Stimulated activated CD4-positive, alpha-beta T cell treated with anti-CD3 and anti-CD28 coated beads, TNF-alpha, amount 100 ng/mL, for 1 hour (primary cell): Measurements from ENCODE around the gene ABLIM1.

Source experiments
- DNase-seq, 3 donors: peaks; one replicate each; pipeline ENCODE4 v3.0.0-alpha.2; 2020; ENCODE audit warnings: low read depth in 3 of 3, low spot score in 1 of 3

Gene ABLIM1

DNA sequence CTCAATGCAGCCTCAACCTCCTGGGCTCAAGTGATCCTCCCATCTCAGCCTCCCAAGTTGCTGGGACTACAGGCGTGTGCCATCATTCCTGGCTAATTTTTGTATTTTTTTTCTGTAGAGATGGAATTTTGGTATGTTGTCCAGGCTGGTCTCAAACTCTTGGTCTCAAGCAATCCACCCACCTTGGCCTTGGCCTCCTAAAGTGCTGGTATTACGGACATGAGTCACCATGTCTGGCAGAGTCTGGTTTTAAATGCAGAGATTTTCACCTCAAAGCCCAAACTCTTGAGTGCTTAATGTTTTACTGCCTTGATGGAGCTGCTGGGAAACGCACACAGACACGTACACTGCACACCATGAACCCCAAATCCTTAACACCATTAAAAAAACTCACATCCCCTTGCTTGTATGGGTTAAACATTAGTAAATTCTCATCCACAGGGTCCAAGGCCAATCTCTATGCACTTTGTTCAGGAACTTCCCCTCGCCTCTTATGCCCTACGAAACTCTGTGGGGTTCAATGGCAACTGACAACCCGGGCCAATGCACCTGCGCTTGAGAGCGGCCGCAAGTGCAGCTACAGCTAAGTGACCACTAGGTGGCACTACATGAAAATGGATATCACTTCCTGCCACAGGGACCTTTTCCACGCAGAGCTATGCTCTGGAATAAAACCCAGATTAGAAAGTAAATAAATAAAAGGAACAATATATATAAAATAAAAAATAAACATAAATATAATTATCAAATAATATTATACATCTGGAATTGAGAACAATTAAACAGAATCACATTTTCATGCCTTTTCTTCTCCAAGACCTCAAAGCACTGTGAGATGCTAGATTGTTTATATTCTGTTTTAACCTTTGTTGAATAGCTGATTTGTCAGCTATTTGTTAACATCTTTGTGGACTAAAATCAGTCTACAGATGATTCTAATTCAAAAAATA is 186.8 kb downstream of the ABLIM1 start:
- peak; percentile 11 to 52 (median 43) for DNase-seq

DNA sequence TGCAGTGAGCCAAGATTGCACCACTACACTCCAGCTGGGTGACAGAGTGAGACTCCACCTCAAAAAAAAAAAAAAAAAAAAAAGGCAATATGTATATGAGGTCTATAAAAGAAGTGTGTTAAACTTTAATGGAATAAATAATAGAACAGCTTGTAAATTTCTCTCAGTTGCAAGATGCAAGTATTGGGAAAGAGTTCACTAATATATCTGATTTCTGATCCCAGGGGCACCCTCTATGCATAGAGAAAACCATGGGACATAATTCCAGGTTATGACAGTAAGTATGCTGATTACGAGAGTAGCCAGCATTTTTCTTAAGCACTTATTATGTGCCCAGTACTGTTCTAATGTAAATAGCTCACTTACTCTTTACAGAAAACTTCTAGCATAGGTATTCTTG is 187.7 kb downstream of the ABLIM1 start:
- DNase-seq: no peak

DNA sequence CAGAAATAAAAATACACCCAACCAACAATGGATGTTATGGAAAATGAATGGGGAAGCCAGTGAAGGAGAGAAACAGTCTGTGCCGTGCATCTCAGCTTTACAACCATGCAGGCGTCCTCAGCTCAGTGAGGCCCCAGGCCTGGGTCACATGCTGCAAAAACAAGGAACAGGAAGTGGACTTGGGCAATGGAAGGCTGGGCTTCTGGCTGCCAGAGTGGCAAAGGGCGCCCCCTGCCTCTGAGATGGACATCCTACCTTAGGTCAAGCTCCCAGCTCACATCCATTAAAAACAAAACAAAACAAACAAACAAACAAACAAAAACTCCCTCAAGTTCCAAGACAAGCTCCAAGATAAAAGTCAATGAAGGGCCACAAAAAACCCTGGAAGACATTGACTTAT is 199.1 kb downstream of the ABLIM1 start:
- no peak for DNase-seq

DNA sequence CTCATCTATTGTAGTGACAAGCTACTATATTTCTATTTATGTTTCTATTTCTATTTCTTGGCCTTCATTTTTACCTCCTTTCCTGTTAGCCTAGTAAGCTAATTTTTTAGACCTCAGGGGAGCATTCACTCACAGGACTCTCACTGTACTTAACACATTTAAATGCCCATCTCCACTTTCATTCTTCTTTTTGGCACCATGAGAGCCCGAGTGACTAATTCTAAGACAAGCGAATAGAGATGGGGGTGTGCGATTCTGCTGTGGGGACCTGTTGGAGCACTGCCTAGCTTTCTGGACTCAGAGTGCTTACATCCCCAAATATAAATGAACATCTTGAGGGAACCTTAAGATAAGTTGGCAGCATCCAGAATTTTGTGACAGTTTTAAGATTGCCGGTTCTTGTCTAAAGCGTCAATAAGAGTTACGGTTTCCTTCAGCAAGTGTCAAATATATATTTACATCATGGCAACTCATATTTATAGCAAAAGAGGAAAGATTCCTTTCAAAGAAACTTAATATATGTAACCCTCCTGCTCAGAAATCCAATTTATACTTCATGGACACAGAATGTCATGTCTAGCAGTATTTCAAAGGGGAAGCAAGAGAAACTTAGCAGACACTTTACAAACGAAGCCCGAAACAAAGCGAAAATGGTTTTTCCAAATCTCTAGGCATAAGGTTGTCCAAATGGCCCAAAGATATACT is 199.7 kb downstream of the ABLIM1 start:
- no peak for DNase-seq

DNA sequence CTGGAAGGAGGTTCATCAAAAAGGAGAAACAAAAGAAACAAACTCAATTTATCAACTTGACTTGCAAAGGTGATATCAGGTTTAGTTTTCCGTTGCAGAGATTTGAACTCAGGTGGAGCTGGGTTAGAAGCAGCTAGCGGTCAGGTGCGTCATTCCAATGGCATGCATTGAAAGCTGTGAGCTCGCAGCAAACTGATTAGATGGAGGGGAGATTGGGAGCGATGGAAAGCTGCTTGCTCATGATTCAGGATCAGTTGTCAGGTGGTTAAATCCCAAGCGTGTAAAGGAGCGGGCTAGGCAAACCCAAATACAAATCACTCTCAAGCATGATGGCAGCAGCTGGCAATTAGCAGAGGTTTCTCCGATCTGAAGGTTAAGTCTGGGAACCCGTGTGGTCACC is 204.5 kb downstream of the ABLIM1 start:
- no peak for DNase-seq

DNA sequence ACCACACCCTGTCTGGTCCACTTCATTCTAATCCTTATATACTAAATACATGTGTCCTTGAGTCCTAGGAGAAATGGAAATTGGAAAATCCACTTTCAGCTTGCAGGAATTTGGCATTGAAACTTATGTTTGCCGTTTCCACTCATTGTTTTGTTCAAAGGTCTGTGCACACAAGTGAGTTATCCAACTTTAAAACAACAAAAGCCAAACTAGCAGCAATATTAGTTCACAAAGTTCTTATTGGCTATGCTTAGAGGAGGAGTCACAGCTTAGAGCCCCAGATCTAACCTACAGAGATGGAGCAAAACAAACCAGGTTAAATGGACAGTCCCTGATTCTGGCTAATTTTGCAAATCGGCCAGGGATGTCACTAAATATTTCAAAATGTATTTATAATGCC is 209.2 kb downstream of the ABLIM1 start:
- no peak for DNase-seq

DNA sequence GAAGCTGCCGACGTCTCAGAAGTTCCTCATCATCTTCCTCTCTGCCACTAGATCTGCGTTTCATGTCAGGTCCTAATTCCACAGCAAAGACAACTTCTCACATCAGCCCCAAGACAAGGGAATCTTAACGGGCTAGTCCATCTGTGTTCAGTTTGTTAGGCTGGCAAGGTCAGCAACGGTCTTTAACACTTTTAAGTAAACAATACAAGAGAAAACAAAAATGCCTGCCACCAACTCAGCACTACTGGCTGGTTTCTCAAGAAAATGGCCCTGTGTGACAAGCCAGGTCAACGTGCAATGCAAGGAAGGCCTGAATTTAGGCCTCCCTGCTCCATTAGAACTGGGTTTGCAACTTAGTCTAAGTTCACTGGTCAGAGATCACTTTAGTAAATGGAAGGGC is 212.7 kb downstream of the ABLIM1 start:
- no peak for DNase-seq

DNA sequence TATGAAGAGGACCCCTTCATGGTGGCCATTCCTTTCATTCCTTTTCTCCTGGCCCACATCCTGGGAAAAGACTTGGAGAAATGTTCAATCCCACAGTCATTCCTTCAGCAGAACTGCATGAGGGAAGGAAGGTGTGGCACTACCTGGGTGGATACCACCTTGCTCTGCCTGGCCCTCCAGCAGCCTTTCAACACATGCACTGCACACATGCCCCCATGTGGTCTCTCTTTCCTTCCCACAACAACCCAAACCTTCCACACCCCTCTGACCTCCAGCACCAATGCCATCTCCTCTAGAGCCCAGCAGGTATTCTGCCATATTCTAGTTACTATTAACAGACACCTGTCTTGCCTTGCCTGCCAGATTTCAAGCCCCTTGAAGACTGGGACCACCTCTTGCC is 213.3 kb downstream of the ABLIM1 start:
- no peak for DNase-seq

DNA sequence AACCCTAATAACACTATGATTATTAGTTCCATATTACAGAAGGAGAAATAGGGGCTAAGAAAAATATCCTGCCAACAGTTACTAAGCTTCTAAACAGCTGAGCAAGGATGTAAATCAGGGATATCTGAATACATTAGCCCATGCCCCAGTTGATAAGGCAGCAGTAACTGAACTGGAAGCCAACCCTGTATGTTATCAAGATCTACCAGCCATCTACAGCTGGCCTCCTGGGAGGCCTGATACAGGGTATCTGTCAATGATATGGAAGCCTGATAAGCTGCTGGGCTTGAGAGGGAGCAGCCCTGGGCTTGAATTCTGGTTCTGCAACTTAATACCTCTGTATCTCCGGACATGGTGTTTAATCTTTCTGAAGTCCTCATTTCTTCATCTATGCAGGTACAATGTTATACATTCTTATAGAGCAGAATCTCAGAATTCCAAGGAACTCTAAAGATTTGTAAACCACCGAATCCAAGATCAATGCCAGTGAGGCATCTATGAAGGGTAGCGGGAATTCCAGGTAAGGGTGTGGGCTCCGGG is 215.9 kb downstream of the ABLIM1 start:
- no peak for DNase-seq

DNA sequence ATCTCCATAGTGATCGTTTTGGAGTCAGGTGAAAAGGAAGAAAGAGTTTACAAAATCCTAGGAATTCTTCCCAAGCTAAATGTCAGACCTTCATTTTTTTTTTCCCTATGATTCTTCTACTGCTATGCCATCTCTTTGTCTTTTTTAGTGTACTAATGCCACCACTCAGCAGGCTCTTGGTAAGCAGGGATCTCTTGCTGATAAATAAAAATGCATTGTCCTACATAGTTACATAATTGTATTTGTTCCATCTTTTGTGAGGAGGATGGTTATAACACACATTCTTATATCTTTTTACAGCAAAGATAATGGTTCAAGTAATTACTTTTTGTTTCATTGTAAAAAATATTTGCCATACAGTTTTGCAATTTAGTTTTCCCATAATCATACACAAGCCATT is 217.0 kb downstream of the ABLIM1 start:
- no peak for DNase-seq

DNA sequence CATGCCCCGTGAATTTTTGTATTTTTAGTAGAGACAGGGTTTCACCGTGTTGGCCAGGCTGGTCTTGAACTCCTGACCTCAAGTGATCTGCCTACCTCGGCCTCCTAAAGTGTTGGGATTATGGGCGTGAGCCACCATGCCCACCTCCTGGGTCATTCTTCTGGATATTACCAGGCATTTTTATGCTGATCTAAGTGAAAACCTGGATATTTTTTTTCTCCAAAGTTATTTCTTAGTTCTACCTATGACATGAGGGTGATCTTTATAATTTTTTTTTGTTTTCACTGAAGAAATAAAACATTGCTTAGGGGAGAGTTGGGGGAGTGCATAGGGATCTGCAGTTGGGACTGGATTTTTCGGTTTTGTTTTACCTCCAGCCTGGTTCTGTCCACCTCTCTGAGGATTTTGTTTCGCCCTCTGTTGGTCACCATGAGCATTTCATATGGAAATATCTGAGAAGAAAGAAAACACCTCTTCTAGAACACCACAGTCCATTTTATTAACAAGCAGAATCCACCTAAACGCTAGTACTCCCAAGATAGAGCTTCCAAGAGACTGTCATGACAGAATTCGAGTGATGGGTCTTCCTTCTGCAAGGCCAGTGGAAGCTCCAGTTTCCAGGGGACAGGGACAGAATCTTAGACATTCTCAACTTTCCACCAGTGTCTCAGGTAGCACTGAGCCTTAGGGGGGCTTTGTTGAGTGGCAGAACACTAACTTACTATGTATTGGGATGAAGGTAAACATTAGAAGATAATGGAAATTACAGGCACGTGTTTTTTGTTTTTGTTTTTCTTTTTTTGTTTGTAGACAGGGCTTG is 220.4 kb downstream of the ABLIM1 start:
- no peak for DNase-seq

DNA sequence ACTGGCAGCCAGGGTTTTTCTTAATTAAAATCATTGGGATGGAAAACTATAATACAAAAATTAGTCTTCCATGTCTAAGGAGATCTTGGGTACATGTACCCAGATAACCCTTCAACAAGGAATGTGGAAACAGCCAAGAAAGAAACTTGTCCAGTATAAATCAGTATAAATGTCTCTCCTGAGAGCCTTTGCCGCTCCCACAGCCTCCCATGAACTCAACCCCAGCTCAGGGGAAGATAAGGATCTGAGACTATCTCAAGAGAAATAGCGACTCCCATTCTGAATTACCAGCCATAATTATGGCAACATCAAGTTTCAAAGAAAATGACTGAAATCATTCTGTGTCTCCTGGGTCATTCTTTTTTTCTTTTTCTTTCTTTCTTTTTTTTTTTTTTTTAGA is 221.1 kb downstream of the ABLIM1 start:
- no peak for DNase-seq

DNA sequence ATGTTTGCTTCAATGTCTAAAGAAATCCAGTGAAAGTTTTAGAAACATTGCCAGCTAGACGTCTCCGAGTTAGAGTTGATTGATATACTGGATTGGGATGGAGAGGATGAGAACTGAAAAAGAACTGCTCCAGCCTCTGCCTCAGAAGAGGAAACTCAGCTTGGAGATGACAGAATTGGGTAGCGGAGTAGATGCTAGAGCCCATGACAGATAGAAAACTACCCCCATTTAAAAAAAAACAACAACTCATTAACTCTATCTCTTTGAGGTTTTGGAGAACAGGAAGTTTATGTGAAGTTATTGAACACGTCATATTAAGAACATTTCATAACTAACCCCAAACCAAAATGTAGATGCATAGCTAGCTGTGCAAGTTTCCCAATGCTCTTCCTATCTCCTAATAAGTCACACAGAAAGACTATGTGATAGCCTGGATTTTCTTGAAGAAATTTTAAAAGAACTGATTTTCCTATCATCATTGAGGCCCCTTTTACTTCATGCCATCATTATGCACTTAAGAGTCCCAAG is 225.4 kb downstream of the ABLIM1 start:
- no peak for DNase-seq

DNA sequence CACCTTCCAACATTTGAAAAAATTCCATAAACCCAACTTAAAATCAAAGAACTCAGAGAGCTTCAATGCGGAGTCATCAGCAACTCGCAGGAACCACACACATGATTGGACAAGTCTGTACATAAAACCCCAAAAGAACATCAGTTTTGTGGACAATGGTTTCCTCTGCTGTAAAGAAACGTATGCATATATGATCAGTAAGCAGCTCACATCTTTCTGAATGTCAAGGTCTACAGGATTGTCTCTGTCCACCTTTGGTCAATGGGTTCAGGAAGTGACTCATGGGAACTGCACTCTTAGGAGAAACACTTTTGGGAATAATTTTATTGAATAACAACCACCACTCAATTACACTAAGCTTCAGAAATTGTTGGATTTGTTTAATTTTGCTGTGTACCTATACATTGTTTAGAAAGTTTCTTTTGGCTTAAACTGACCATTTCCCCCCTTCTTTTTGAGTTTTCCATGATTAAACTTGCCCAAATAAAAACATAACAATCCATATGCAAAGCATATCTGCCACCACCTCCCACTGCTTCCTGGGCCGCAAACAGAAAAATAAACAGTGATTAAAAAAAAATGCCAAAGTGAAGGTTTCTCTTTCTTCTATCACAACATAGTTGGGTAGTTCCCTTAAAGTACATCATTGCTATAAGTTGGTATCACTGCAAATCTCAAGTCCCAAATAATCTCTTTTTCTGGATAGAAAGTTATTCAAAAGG is 226.5 kb downstream of the ABLIM1 start:
- DNase-seq: no peak

DNA sequence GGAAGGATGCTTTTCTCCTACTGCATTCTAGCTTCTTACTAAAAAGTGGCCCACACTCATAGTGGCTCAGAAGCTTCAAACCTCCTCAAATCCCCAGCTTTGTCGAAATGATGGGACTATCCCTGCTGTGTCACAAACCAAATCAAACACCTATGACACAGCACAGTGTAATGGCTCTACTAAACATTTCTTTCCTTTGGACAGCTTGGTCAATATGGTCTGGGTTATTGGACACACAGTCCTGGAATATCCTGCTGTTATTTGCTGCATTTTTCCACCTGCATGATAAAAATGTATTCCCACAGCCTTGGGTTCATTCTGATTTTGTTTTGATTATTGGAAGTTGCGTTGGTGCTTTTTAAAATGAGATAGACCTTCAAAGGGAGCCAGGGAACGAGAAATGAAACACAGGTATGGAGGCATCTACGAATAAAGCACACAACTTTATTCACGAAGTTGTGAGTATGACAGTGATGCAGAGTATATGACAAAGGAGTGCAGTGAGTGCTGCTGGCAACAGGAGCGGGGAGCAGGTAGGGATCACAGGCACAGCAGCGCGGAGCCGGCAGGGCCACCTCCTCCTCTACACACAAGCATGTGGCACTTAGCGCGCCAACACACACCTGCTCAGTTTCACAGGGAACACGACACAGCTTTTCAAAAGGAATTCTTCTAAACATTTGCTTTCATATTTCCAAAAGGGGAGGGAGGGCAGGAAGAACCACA is 227.2 kb downstream of the ABLIM1 start:
- DNase-seq: no peak

DNA sequence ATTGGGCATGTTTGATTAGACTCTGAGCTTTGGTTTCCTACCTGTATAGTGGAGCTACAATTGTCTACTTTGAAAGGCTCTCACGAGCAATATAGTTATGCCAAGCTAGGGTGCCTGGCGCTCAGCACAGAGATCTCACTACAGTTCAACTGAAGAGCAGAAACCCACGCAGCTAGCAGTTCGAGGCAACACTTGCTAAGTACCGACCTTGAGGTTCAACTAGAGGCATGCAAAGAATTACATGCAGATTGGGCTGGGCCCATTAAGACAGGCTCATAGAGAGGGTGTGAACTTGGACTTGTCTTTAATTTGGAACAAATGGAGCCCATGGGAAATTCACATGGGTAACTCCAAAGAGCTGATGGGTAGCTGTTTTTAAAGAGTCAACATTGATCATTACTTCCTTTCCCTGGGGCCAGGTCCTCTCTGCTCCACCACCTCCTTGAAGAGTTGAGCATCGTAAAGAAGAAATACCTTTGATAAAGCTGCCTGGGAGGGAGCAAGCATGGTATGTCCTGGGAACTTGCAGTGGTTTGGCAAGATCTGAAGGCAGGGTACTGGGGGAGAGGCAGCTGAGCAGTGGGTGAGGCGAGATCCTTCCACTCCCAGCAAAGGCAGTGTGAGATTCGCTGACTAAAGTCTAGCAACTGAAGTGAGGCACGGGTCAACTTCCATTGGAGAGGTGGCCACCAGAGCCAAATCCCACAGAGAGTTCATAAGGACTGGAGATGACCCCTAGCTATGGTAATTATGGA is 228.3 kb downstream of the ABLIM1 start:
- no peak for DNase-seq

DNA sequence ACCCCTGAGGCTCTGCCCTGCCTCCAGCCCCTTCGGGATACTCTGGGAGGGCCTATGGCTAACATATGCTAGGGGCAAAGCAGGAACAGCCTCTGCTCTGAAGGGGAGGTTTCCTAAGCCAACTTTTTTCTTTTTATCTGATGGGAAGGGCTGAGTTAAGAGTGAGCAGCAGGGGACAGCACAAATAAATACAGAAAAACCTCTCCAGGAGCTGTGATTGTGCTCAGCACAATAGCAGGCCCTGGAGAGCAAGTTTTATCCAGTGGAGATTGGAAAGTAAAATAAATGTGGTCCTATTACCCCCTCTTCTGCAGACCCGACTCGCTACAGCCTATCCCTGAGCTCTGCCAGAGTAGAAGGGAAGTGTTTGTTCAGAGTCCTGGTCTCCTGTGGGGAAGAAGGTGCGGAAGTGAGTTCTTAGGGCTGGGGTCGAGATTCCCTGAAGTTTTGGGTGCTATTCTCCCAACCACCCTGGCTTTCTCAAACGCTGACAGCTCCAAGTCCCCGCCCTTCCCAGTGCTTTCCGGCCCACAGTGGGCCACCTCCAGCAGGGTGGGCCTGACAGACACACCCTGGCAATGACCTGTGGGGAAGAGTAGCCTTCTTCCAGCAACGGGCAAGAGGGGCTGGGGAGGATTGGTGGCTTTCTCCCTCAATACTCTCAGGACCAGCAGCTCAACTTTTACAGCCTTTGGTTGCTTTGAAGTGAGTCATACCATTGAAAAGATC is 230.8 kb downstream of the ABLIM1 start:
- DNase-seq: no peak

DNA sequence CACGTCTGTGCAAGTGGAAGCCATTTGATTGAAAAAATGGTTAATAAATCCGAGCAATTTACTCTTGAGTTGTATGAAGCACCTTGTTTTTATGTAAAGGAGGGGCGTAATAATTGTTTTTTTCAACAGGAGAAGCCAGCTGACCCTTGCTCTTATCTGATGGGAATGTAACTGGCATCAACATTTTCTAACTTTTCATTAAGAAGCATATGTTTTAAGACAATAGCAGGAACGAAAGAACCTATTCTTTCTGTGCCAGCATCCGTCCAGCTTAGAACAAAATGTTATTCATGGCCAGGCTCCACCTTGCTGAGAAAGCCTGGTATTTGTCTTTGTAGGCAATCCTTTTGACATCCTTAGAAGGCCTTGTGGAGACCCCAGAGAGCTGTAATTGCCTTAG is 231.6 kb downstream of the ABLIM1 start:
- no peak for DNase-seq
